ENCODE measurements around the gene CHMP2B. TPM values are rescaled to one million over a fixed set of nuclear protein-coding genes. Genes with fewer than 3 reads are reported as not detected.
"Not testable (repeated sequence)": the region's sequence is repeated elsewhere in the genome, so short reads cannot be mapped to it uniquely, and the experiment has no call there.

Gene CHMP2B
- total RNA-seq, 2 experiments from 2014 or later, result 24.9 to 26.1 TPM

- DNase-seq, result no peak
- Mint-ChIP-seq H3K36me3 (ENCODE audit: low read depth) (peaks cover 12% of the 10 kb centered on the region), H3K27me3 (ENCODE audit: low read depth) (no peaks in the 10 kb centered on the region), H3K27ac (no peak overlapping the region), H3K4me3 (no peak overlapping the region), H3K4me1 (ENCODE audit: low read depth) (peaks cover 32% of the 10 kb centered on the region), H3K9me3 (no peaks in the 10 kb centered on the region)
- CTCF ChIA-PET, result no interaction called here
- intact Hi-C loops (cut with micrococcal nuclease), result no loop called here
These were observed 9.0 kb downstream of the CHMP2B start for GRCh38 chr3:87236093-87236492.

GRCh38 chr3:87246662-87247429 lies 19.7 kb downstream of the CHMP2B start:
- Mint-ChIP-seq H3K4me1 (ENCODE audit: low read depth) (peaks cover 9% of the 10 kb centered on the region), H3K4me3 (no peak overlapping the region), H3K27me3 (ENCODE audit: low read depth) (no peaks in the 10 kb centered on the region), H3K9me3 (no peaks in the 10 kb centered on the region), H3K36me3 (ENCODE audit: low read depth) (peaks cover 16% of the 10 kb centered on the region), H3K27ac (no peak overlapping the region)
- DNase-seq, result no peak
- intact Hi-C loops (cut with micrococcal nuclease), result loop anchor here (2.0 kb wide), 1 partner anchor 20 kb away; the partner anchor contains the start of gene CHMP2B
- CTCF ChIA-PET, result interaction anchor here (1.0 to 1.4 kb wide), 2 partner anchors 13 to 51 kb away, joined by 4 read pairs; no protein-coding TSS in a partner anchor

DNA sequence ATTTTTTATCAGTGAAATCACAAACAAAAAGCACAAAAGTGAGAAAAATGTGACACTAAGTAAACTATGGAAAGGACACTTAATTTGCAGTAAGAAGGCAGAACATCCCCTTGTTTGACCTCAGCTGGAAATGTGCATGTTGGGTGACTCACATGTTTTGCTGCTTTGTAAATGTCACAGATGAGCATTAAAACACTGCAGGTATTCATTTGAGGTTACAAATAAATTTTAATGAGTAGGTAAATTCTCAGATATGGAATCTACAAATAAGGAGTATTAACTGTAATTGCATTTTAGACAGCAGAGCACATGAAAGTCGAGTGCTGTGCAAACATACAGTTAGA lies 20.3 kb downstream of the CHMP2B start:
- Mint-ChIP-seq H3K36me3 (ENCODE audit: low read depth) (peaks cover 13% of the 10 kb centered on the region), H3K27me3 (ENCODE audit: low read depth) (no peaks in the 10 kb centered on the region), H3K27ac (no peak overlapping the region), H3K4me3 (no peak overlapping the region), H3K4me1 (ENCODE audit: low read depth) (peaks cover 9% of the 10 kb centered on the region), H3K9me3 (no peaks in the 10 kb centered on the region)
- no peak for DNase-seq
- intact Hi-C loops (cut with micrococcal nuclease), result loop anchor here (2.0 kb wide), 1 partner anchor 21 kb away; the partner anchor contains the start of gene CHMP2B
- CTCF ChIA-PET, result interaction anchor here (1.0 to 1.4 kb wide), 2 partner anchors 12 to 51 kb away, joined by 4 read pairs; no protein-coding TSS in a partner anchor

DNA sequence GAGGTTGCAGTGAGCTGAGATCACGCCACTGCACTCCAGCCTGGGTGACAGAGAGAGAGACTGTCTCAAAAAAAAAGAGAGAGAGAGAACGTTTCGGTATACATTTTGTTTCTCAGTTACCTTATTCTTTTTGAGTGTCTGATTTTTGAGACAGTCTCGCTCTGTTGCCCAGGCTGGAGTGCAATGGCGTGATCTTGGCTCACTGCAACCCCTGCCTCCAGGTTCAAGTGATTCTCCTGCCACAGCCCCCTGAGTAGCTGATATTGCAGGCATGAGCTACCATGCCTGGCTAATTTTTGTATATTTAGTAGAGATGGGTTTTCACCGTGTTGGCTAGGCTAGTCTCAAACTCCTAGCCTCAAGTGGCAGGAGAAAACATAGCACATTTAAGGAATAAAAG lies 21.1 kb downstream of the CHMP2B start:
- H3K4me1 Mint-ChIP-seq (ENCODE audit: low read depth); H3K27ac Mint-ChIP-seq; DNase-seq; H3K9me3 Mint-ChIP-seq; H3K4me3 Mint-ChIP-seq; H3K27me3 Mint-ChIP-seq (ENCODE audit: low read depth); intact Hi-C loops (cut with micrococcal nuclease): not testable (repeated sequence)
- CTCF ChIA-PET, result interaction anchor here (1.0 kb wide), 1 partner anchor 11 kb away, joined by 4 read pairs; no protein-coding TSS in a partner anchor
- H3K36me3 Mint-ChIP-seq (ENCODE audit: low read depth), result peaks cover 13% of the 10 kb centered on the region

GRCh38 chr3:87248831-87249230 lies 21.7 kb downstream of the CHMP2B start:
- H3K9me3 Mint-ChIP-seq, result no peaks in the 10 kb centered on the region
- CTCF ChIA-PET, result interaction anchor here (0.6 to 1.0 kb wide), 2 partner anchors 10 to 11 kb away, joined by 4 read pairs; no protein-coding TSS in a partner anchor
- no peak for DNase-seq
- H3K36me3 Mint-ChIP-seq (ENCODE audit: low read depth), result peaks cover 17% of the 10 kb centered on the region
- H3K4me1 Mint-ChIP-seq (ENCODE audit: low read depth), result peaks cover 9% of the 10 kb centered on the region
- no peak overlapping the region for H3K4me3 Mint-ChIP-seq
- H3K27me3 Mint-ChIP-seq (ENCODE audit: low read depth), result no peaks in the 10 kb centered on the region
- H3K27ac Mint-ChIP-seq, result no peak overlapping the region
- intact Hi-C loops (cut with micrococcal nuclease), result no loop called here

DNA sequence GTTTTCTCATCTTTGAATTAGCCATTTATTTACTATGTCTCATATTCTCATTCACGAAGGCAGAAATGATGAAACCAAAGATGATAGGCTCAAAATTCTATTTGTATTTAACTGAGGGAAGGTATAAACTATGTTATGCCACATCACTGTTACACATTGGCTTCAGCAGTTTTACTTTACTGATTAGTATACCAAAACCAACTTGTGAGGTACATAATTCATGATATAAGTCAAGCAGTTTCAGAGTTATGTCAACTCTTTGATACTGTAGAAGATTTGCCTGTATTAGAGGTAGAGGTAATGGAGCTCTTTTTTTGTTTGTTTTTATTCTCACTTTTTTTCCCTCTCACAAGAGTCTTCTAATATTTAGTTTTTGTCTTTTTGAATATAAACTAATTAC lies 22.9 kb downstream of the CHMP2B start:
- CTCF ChIA-PET, result interaction anchor here (2.0 kb wide), 1 partner anchor 10 kb away, joined by 6 read pairs; no protein-coding TSS in a partner anchor
- H3K36me3 Mint-ChIP-seq (ENCODE audit: low read depth), result peaks cover 19% of the 10 kb centered on the region
- intact Hi-C loops (cut with micrococcal nuclease), result no loop called here
- no peaks in the 10 kb centered on the region for H3K27me3 Mint-ChIP-seq (ENCODE audit: low read depth)
- H3K27ac Mint-ChIP-seq, result no peak overlapping the region
- no peak for DNase-seq
- peaks cover 9% of the 10 kb centered on the region for H3K4me1 Mint-ChIP-seq (ENCODE audit: low read depth)
- H3K4me3 Mint-ChIP-seq, result no peak overlapping the region
- H3K9me3 Mint-ChIP-seq, result no peaks in the 10 kb centered on the region

GRCh38 chr3:87260270-87260669 lies 33.2 kb downstream of the CHMP2B start:
- Mint-ChIP-seq H3K9me3 (no peaks in the 10 kb centered on the region), H3K4me3 (no peak overlapping the region), H3K27ac (no peak overlapping the region), H3K36me3 (ENCODE audit: low read depth) (peaks cover 1% of the 10 kb centered on the region), H3K27me3 (ENCODE audit: low read depth) (no peaks in the 10 kb centered on the region), H3K4me1 (ENCODE audit: low read depth) (no peaks in the 10 kb centered on the region)
- CTCF ChIA-PET, result interaction anchor here (0.8 to 3.6 kb wide), 16 partner anchors 9 to 745 kb away, joined by 3 to 32 read pairs (median 4); no protein-coding TSS in a partner anchor
- peak; percentile 66 for DNase-seq
- intact Hi-C loops (cut with micrococcal nuclease), result loop anchor here (1.0 to 10.0 kb wide), 5 partner anchors 39 to 743 kb away; no protein-coding TSS in a partner anchor

- DNase-seq, result no peak
- CTCF ChIA-PET, result interaction anchor here (1.7 to 3.6 kb wide), 2 partner anchors 9 to 37 kb away, joined by 3 to 32 read pairs; no protein-coding TSS in a partner anchor
- intact Hi-C loops (cut with micrococcal nuclease), result loop anchor here (2.0 to 10.0 kb wide), 3 partner anchors 37 to 353 kb away; no protein-coding TSS in a partner anchor
- Mint-ChIP-seq H3K27me3 (ENCODE audit: low read depth) (no peaks in the 10 kb centered on the region), H3K9me3 (no peaks in the 10 kb centered on the region), H3K36me3 (ENCODE audit: low read depth) (no peaks in the 10 kb centered on the region), H3K4me3 (no peak overlapping the region), H3K4me1 (ENCODE audit: low read depth) (no peaks in the 10 kb centered on the region), H3K27ac (no peak overlapping the region)
These were observed 34.8 kb downstream of the CHMP2B start for GRCh38 chr3:87261925-87262324.

DNA sequence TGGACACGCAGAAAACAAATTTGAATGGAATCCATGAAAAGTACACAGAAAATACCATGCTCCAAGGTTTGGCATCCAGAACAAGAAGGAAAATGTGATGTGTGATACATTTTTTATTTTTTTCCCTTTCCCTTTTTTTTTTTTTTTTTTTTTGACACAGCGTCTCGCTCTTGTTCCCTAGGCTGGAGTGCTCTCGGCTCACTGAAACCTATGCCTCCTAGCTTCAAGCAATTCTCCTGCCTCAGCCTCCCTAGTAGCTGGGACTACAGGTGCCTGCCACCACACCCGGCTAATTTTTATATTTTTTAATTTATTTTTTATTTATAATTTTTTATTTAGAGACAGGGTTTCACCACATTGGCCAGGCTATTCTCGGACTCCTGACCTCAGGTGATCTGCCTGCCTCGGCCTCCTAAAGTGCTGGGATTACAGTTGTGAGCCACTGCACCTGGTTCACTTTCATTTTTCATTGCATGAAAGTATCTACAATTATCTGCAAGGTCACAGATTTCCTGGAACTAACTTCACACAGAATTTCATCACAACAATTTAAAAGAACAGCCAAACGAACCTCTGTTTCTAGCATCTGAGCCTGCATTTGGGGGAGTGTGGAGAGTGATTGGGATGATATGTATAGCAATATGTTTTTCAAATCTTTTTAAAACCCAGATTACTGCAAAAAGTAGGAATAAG lies 41.0 kb downstream of the CHMP2B start:
- Mint-ChIP-seq H3K27me3 (ENCODE audit: low read depth) (peaks cover under 1% of the 10 kb centered on the region), H3K4me1 (ENCODE audit: low read depth) (peaks cover 32% of the 10 kb centered on the region), H3K4me3 (no peak overlapping the region), H3K9me3 (no peaks in the 10 kb centered on the region), H3K27ac (no peak overlapping the region), H3K36me3 (ENCODE audit: low read depth) (no peaks in the 10 kb centered on the region)
- intact Hi-C loops (cut with micrococcal nuclease), result loop anchor here (1.0 to 10.0 kb wide), 2 partner anchors 16 to 347 kb away; no protein-coding TSS in a partner anchor
- no peak for DNase-seq
- CTCF ChIA-PET, result no interaction called here

GRCh38 chr3:87268646-87269211 lies 41.6 kb downstream of the CHMP2B start:
- DNase-seq, result no peak
- H3K27me3 Mint-ChIP-seq (ENCODE audit: low read depth), result peaks cover 2% of the 10 kb centered on the region
- no peaks in the 10 kb centered on the region for H3K36me3 Mint-ChIP-seq (ENCODE audit: low read depth)
- CTCF ChIA-PET, result no interaction called here
- intact Hi-C loops (cut with micrococcal nuclease), result loop anchor here (10.0 kb wide), 1 partner anchor 346 kb away; no protein-coding TSS in a partner anchor
- no peak overlapping the region for H3K4me3 Mint-ChIP-seq
- no peaks in the 10 kb centered on the region for H3K9me3 Mint-ChIP-seq
- H3K4me1 Mint-ChIP-seq (ENCODE audit: low read depth), result peaks cover 37% of the 10 kb centered on the region
- no peak overlapping the region for H3K27ac Mint-ChIP-seq

- no peak for DNase-seq
- no peak overlapping the region for H3K27ac Mint-ChIP-seq
- intact Hi-C loops (cut with micrococcal nuclease), result loop anchor here (10.0 kb wide), 1 partner anchor 345 kb away; no protein-coding TSS in a partner anchor
- peaks cover 37% of the 10 kb centered on the region for H3K4me1 Mint-ChIP-seq (ENCODE audit: low read depth)
- no peaks in the 10 kb centered on the region for H3K36me3 Mint-ChIP-seq (ENCODE audit: low read depth)
- H3K9me3 Mint-ChIP-seq, result no peaks in the 10 kb centered on the region
- peaks cover 2% of the 10 kb centered on the region for H3K27me3 Mint-ChIP-seq (ENCODE audit: low read depth)
- CTCF ChIA-PET, result interaction anchor here (4.0 kb wide), 1 partner anchor 9 kb away, joined by 32 read pairs; no protein-coding TSS in a partner anchor
- H3K4me3 Mint-ChIP-seq, result no peak overlapping the region
These were observed 42.6 kb downstream of the CHMP2B start for GRCh38 chr3:87269723-87270122.

Measured in activated naive CD4-positive, alpha-beta T cell treated with anti-CD3 and anti-CD28 coated beads for 36 hours (primary cell).